ENCODE results near the gene GRWD1. TPM values are rescaled to one million over a fixed set of nuclear protein-coding genes. Genes with fewer than 3 reads are reported as not detected.

Gene GRWD1
- total and polyA plus RNA-seq, 2 of the 13 experiments (the other 11 are each of a cell fraction or from before 2014, with no cell fraction given): 10.8 to 46.6 TPM

DNA sequence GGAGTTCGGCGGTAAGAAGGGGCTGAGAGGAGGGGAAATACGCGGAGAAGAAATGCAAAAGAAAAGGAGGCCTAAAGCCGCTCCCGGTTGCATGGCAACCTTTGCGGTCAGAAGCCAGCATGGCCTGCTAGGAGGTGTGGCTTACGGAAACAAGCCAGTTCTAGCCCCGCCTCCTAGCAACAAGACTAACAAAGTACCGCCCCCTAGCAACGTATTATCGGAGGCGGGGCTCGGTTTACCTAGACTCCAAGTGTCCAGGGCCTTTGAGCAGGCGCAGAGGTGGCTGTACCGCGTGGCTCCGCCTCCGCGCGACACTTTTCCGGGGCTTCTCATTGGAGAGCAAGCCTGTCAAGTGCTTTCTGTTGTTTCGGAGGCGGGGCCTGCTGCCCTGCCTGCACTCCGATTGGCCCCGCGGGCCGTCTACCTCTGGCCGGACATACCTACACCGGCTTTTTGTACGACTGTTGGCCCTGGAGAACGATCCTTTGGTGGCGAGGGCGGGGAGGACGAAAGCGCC is 23.0 kb downstream of the GRWD1 start (continued):
- TF ChIP-seq TGIF2 (CRISPR knock-in tag; IDR thresholded peaks at IDR 0.05): 0 out of 2 replicates have a peak, but pooled peaks have one; percentile 57
- peak; percentile 63 for TF ChIP-seq SAP130 (CRISPR knock-in tag; IDR thresholded peaks at IDR 0.05; ENCODE audit: low read depth)
- 0 out of 2 replicates have a peak, but pooled peaks have one; percentile 4 for TF ChIP-seq ZMYM4 (CRISPR knock-in tag; IDR thresholded peaks at IDR 0.05)
- TF ChIP-seq HNRNPLL (IDR thresholded peaks at IDR 0.05; ENCODE audit: low read depth, low read length, poor library complexity, severe bottlenecking): peak; percentile 72
- peak; percentile 64; the same call in 1 of the 2 replicates for TF ChIP-seq SP1 (IDR thresholded peaks at IDR 0.05)
- TF ChIP-seq SP1 (CRISPR knock-in tag; IDR thresholded peaks at IDR 0.05): peak; percentile 76; the same call in 1 of the 2 replicates
- TF ChIP-seq SMAD3 (CRISPR knock-in tag; IDR thresholded peaks at IDR 0.05): no peak
- peak; percentile 91 for TF ChIP-seq ATF1 (CRISPR knock-in tag; IDR thresholded peaks at IDR 0.05)
- TF ChIP-seq, protein P1, sequence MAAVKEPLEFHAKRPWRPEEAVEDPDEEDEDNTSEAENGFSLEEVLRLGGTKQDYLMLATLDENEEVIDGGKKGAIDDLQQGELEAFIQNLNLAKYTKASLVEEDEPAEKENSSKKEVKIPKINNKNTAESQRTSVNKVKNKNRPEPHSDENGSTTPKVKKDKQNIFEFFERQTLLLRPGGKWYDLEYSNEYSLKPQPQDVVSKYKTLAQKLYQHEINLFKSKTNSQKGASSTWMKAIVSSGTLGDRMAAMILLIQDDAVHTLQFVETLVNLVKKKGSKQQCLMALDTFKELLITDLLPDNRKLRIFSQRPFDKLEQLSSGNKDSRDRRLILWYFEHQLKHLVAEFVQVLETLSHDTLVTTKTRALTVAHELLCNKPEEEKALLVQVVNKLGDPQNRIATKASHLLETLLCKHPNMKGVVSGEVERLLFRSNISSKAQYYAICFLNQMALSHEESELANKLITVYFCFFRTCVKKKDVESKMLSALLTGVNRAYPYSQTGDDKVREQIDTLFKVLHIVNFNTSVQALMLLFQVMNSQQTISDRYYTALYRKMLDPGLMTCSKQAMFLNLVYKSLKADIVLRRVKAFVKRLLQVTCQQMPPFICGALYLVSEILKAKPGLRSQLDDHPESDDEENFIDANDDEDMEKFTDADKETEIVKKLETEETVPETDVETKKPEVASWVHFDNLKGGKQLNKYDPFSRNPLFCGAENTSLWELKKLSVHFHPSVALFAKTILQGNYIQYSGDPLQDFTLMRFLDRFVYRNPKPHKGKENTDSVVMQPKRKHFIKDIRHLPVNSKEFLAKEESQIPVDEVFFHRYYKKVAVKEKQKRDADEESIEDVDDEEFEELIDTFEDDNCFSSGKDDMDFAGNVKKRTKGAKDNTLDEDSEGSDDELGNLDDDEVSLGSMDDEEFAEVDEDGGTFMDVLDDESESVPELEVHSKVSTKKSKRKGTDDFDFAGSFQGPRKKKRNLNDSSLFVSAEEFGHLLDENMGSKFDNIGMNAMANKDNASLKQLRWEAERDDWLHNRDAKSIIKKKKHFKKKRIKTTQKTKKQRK (IDR thresholded peaks at IDR 0.05; ENCODE audit: low read length): peak; percentile 86
- TF ChIP-seq TBP (CRISPR knock-in tag; IDR thresholded peaks at IDR 0.05): no peak
- peak; percentile 98 for TF ChIP-seq PBX2 (CRISPR knock-in tag; IDR thresholded peaks at IDR 0.05)
- peak; percentile 71 for TF ChIP-seq YY1 (IDR thresholded peaks at IDR 0.05; ENCODE audit: insufficient read depth, insufficient replicate concordance, low read depth, low read length)
- TF ChIP-seq CEBPB (IDR thresholded peaks at IDR 0.05; ENCODE audit: borderline replicate concordance, low read depth, low read length): no peak
- TF ChIP-seq, protein P2, sequence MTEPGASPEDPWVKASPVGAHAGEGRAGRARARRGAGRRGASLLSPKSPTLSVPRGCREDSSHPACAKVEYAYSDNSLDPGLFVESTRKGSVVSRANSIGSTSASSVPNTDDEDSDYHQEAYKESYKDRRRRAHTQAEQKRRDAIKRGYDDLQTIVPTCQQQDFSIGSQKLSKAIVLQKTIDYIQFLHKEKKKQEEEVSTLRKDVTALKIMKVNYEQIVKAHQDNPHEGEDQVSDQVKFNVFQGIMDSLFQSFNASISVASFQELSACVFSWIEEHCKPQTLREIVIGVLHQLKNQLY (CRISPR knock-in tag; IDR thresholded peaks at IDR 0.05): 0 out of 2 replicates have a peak, but pooled peaks have one; percentile 7
- no peak for TF ChIP-seq ZSCAN22 (CRISPR knock-in tag; IDR thresholded peaks at IDR 0.05)
- TF ChIP-seq NFYB (CRISPR knock-in tag; IDR thresholded peaks at IDR 0.05): peak; percentile 99
- peak; percentile 88 for TF ChIP-seq CREB1 (IDR thresholded peaks at IDR 0.05)
- TF ChIP-seq CREB1 (CRISPR knock-in tag; IDR thresholded peaks at IDR 0.05): peak; percentile 94
- no peak for TF ChIP-seq ZNF557 (CRISPR knock-in tag; IDR thresholded peaks at IDR 0.05)
- 0 out of 2 replicates have a peak, but pooled peaks have one; percentile 35 for TF ChIP-seq ZHX2 (IDR thresholded peaks at IDR 0.05; ENCODE audit: low read depth)
- no peak for TF ChIP-seq ZHX2 (CRISPR knock-in tag; IDR thresholded peaks at IDR 0.05; ENCODE audit: borderline replicate concordance)
- TF ChIP-seq NCOA1 (CRISPR knock-in tag; IDR thresholded peaks at IDR 0.05): 0 out of 2 replicates have a peak, but pooled peaks have one; percentile 0

All from HepG2 (cell line).